BE2C (cell line): ENCODE measurements around the gene S100A7A.

ENCODE experiments used
- DNase-seq: peaks from one replicate; pipeline ENCODE4 v3.0.0-alpha.2; 2020
- H3K27me3 ChIP-seq: fragments of 250-450 bp; sonication (Bioruptor Pico); 2 replicates; pipeline ENCODE4 v1.5.1; 2020; ENCODE audit warnings: mild to moderate bottlenecking
- H3K36me3 ChIP-seq: fragments of 250-450 bp; sonication (Bioruptor Pico); 2 replicates; pipeline ENCODE4 v1.5.1; 2020; ENCODE audit warnings: mild to moderate bottlenecking
- H3K4me1 ChIP-seq: fragments of 250-450 bp; sonication (Bioruptor Pico); 2 replicates; pipeline ENCODE4 v1.5.1; 2020
- H3K4me3 ChIP-seq: 2 replicates; pipeline ENCODE4 v1.5.1; 2011; ENCODE audit warnings: low read depth, low read length
- H3K9me3 ChIP-seq: fragments of 250-450 bp; sonication (Bioruptor Pico); 2 replicates; pipeline ENCODE4 v1.5.1; 2020
- CTCF ChIP-seq: IDR thresholded peaks from 2 replicates; pipeline ENCODE4 v1.5.1; 2012; ENCODE audit warnings: mild to moderate bottlenecking, low read depth, low read length

S100A7A gene

GRCh38 chr1:153428791-153429190 is 12.5 kb downstream of the S100A7A start:
- Histone ChIP-seq H3K4me1 (no peaks in the 10 kb centered on the region), H3K27me3 (peaks cover 12% of the 10 kb centered on the region), H3K4me3 (no peak overlapping the region), H3K36me3 (no peaks in the 10 kb centered on the region), H3K9me3 (no peaks in the 10 kb centered on the region)
- TF ChIP-seq CTCF = no peak; the same call in 1 of the 2 replicates
- no peak for DNase-seq

GRCh38 chr1:153429266-153430165 is 13.2 kb downstream of the S100A7A start:
- peaks cover 8% of the 10 kb centered on the region for H3K27me3 ChIP-seq
- H3K4me3 ChIP-seq = no peak overlapping the region
- no peak for TF ChIP-seq CTCF
- no peak for DNase-seq
- no peaks in the 10 kb centered on the region for H3K9me3 ChIP-seq
- H3K4me1 ChIP-seq = no peaks in the 10 kb centered on the region
- H3K36me3 ChIP-seq = no peaks in the 10 kb centered on the region

- H3K9me3 ChIP-seq = no peaks in the 10 kb centered on the region
- no peak for DNase-seq
- no peak for TF ChIP-seq CTCF
- no peak overlapping the region for H3K4me3 ChIP-seq
- no peaks in the 10 kb centered on the region for H3K36me3 ChIP-seq
- H3K27me3 ChIP-seq = peaks cover 8% of the 10 kb centered on the region; the same call in 1 of the 2 replicates
- H3K4me1 ChIP-seq = no peaks in the 10 kb centered on the region
Observed at GRCh38 chr1:153430166-153430553, 13.8 kb downstream of the S100A7A start.

- TF ChIP-seq CTCF = no peak
- Histone ChIP-seq H3K27me3 (peaks cover 8% of the 10 kb centered on the region; the same call in 1 of the 2 replicates), H3K4me3 (no peak overlapping the region), H3K36me3 (no peaks in the 10 kb centered on the region), H3K9me3 (no peaks in the 10 kb centered on the region), H3K4me1 (no peaks in the 10 kb centered on the region)
- no peak for DNase-seq
Observed at GRCh38 chr1:153430561-153430960, 14.2 kb downstream of the S100A7A start.

- Histone ChIP-seq H3K36me3 (no peaks in the 10 kb centered on the region), H3K27me3 (peaks cover 5% of the 10 kb centered on the region; the same call in 1 of the 2 replicates), H3K4me1 (no peaks in the 10 kb centered on the region), H3K4me3 (no peak overlapping the region), H3K9me3 (no peaks in the 10 kb centered on the region)
- no peak for DNase-seq
- TF ChIP-seq CTCF = no peak
Observed at GRCh38 chr1:153431002-153431401, 14.7 kb downstream of the S100A7A start.

- H3K4me1 ChIP-seq = no peaks in the 10 kb centered on the region
- no peak overlapping the region for H3K4me3 ChIP-seq
- no peak for DNase-seq
- no peaks in the 10 kb centered on the region for H3K36me3 ChIP-seq
- TF ChIP-seq CTCF = no peak
- peaks cover 6% of the 10 kb centered on the region; the same call in 1 of the 2 replicates for H3K27me3 ChIP-seq
- H3K9me3 ChIP-seq = no peaks in the 10 kb centered on the region
Observed at GRCh38 chr1:153431427-153431826, 15.1 kb downstream of the S100A7A start.
